DOHH2 (cell line): ENCODE data around the gene DCP1B.

Source experiments
- CTCF ChIP-seq: fragments of 200-600 bp; sonication (generic); IDR thresholded peaks from one replicate; pipeline ENCODE4 v1.5.1; 2014; ENCODE audit warnings: antibody characterized with exemption, mild to moderate bottlenecking, low read depth, low read length; ENCODE audit not compliant: poor library complexity, severe bottlenecking
- EZH2phosphoT487 ChIP-seq: fragments of 200-600 bp; sonication (generic); IDR thresholded peaks from 2 replicates; pipeline ENCODE4 v1.6.1; 2017; ENCODE audit warnings: borderline replicate concordance, mild to moderate bottlenecking, antibody characterized with exemption, low read length, moderate library complexity, mixed read lengths

GRCh38 chr12:2011643-2012607 lies 7.7 kb upstream of the DCP1B start:
- TF ChIP-seq CTCF, result no peak
- TF ChIP-seq EZH2phosphoT487, result no peak
